ENCODE measurements around the gene RPH3AL. TPM values are rescaled to one million over a fixed set of nuclear protein-coding genes. Genes with fewer than 3 reads are reported as not detected.

RPH3AL gene
- total RNA-seq, 1 donor, result 2.9 TPM

DNA sequence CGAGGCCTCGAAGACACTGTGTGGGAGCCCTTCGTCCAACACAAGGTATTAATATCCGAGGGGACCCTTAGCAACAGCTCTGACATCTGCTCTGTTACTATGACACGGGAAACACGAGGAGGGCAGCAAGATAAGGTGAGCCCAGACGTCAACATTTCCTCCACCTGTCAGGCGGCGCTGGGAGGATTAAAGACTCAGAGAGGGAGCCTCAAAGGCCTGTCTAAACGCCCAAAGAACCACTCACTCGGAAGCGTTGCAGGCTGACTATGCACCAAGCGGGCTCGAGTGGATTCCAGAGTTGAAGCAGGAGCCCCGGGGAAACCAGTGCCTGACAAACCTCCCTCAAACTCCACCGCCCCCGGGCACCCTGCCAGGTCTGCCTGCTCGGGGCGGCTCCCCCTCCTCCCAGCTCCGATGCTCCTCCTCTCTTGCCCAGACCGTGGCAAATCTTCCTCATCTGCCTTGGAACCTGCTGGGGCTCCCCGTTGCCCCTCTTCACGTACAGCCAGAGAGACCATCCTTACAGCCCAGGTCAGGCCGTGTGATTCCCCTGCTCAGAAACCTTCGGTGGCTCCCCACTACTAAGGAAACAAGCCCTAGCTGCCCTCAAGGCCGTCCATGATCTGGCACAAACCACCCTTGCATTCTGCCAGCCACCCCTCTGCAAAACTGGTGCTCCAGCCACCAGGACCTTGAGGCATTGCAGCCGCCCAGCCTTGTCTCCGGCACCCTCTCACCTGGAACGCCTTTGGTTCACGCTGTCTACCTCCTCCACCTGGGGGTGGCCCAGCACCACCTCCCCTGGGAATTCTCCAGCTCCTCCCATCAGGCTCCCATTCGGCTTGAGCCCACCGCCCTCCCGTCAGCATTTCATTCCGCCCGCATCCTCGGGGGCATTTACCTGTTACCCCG is 16.2 kb downstream of the RPH3AL start:
- TF ChIP-seq, protein P1, sequence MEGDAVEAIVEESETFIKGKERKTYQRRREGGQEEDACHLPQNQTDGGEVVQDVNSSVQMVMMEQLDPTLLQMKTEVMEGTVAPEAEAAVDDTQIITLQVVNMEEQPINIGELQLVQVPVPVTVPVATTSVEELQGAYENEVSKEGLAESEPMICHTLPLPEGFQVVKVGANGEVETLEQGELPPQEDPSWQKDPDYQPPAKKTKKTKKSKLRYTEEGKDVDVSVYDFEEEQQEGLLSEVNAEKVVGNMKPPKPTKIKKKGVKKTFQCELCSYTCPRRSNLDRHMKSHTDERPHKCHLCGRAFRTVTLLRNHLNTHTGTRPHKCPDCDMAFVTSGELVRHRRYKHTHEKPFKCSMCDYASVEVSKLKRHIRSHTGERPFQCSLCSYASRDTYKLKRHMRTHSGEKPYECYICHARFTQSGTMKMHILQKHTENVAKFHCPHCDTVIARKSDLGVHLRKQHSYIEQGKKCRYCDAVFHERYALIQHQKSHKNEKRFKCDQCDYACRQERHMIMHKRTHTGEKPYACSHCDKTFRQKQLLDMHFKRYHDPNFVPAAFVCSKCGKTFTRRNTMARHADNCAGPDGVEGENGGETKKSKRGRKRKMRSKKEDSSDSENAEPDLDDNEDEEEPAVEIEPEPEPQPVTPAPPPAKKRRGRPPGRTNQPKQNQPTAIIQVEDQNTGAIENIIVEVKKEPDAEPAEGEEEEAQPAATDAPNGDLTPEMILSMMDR (IDR thresholded peaks at IDR 0.05; ENCODE audit: extremely low read depth, low read depth, low read length), result no peak
- Histone ChIP-seq H3K27ac (ENCODE audit: low read depth, low read length) (no peak overlapping the region), H3K27me3 (ENCODE audit: insufficient read depth, low read length) (peaks cover 3% of the 10 kb centered on the region), H4K20me1 (ENCODE audit: insufficient read depth, low read length) (no peaks in the 10 kb centered on the region), H2AFZ (ENCODE audit: low read length) (no peak overlapping the region), H3K36me3 (ENCODE audit: insufficient read depth, low read length) (no peaks in the 10 kb centered on the region), H3K4me1 (ENCODE audit: insufficient read depth, low read length) (no peaks in the 10 kb centered on the region), H3K4me2 (ENCODE audit: insufficient read depth, low read length) (no peak overlapping the region), H3K79me2 (ENCODE audit: insufficient read depth, low read length) (no peaks in the 10 kb centered on the region), H3K9me3 (ENCODE audit: low read depth, low read length) (no peaks in the 10 kb centered on the region), H3K4me3 (ENCODE audit: insufficient read depth, low read length) (no peak overlapping the region)
- peak; percentile 73 for DNase-seq (ENCODE audit: insufficient read length, low spot score, missing footprints)

DNA sequence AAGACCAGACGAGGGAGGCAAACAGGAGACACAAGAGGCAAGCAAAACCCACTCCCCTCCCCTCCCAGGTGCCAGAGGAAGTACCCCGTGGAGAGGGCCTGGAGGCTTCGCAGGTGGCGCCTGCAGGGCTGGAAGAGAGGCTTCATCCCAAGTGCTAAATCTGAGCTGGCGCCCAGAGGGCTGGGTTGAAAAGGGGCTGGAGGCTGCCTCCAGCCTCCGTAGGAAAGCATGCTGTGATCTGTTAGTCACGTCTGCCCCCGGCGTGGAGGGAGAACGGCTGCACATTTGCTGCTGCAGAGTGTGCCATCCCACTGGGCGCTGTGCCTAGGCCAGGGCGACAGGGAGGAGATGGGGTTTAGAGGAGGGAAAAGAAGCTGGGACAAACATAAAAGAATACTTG is 16.9 kb downstream of the RPH3AL start:
- Histone ChIP-seq H2AFZ (ENCODE audit: low read length) (no peak overlapping the region), H3K9me3 (ENCODE audit: low read depth, low read length) (no peaks in the 10 kb centered on the region), H4K20me1 (ENCODE audit: insufficient read depth, low read length) (no peaks in the 10 kb centered on the region), H3K4me1 (ENCODE audit: insufficient read depth, low read length) (no peaks in the 10 kb centered on the region), H3K27ac (ENCODE audit: low read depth, low read length) (no peak overlapping the region), H3K4me3 (ENCODE audit: insufficient read depth, low read length) (no peak overlapping the region), H3K4me2 (ENCODE audit: insufficient read depth, low read length) (no peak overlapping the region), H3K79me2 (ENCODE audit: insufficient read depth, low read length) (no peaks in the 10 kb centered on the region), H3K27me3 (ENCODE audit: insufficient read depth, low read length) (peaks cover 3% of the 10 kb centered on the region), H3K36me3 (ENCODE audit: insufficient read depth, low read length) (no peaks in the 10 kb centered on the region)
- DNase-seq (ENCODE audit: insufficient read length, low spot score, missing footprints), result peak; percentile 30
- TF ChIP-seq, protein P1 (IDR thresholded peaks at IDR 0.05; ENCODE audit: extremely low read depth, low read depth, low read length), result no peak

DNA sequence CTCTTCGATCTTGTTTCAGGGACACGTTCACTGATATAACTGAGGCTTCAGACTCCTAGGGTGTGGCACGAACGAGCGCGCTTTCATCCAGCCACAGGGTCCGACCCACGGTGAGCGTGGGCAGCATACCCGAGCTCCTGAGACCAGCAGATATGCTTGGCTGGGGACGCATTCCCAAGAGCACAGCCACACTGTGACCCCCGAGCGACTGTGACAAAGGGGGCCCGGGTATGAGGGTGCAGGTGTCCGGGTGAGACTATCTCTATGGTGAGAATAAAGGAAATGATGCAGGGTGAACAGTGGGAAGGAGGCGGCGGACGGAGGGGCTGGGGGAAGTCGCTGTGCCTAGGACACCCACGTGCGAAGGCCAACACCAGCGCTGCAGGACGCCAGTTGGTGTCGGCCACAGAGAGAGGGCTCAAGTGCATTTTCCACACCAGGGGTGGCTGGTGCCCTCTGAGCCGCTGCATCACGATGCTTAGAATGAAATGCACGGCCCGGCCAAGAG is 17.6 kb downstream of the RPH3AL start:
- DNase-seq (ENCODE audit: insufficient read length, low spot score, missing footprints), result peak; percentile 35
- H3K27me3 ChIP-seq (ENCODE audit: insufficient read depth, low read length), result peaks cover 3% of the 10 kb centered on the region
- no peaks in the 10 kb centered on the region for H3K79me2 ChIP-seq (ENCODE audit: insufficient read depth, low read length)
- no peak overlapping the region for H3K4me3 ChIP-seq (ENCODE audit: insufficient read depth, low read length)
- no peaks in the 10 kb centered on the region for H3K9me3 ChIP-seq (ENCODE audit: low read depth, low read length)
- H3K27ac ChIP-seq (ENCODE audit: low read depth, low read length), result no peak overlapping the region
- H4K20me1 ChIP-seq (ENCODE audit: insufficient read depth, low read length), result no peaks in the 10 kb centered on the region
- H3K36me3 ChIP-seq (ENCODE audit: insufficient read depth, low read length), result no peaks in the 10 kb centered on the region
- no peaks in the 10 kb centered on the region for H3K4me1 ChIP-seq (ENCODE audit: insufficient read depth, low read length)
- no peak overlapping the region for H3K4me2 ChIP-seq (ENCODE audit: insufficient read depth, low read length)
- TF ChIP-seq, protein P1 (IDR thresholded peaks at IDR 0.05; ENCODE audit: extremely low read depth, low read depth, low read length), result no peak
- no peak overlapping the region for H2AFZ ChIP-seq (ENCODE audit: low read length)

All from osteoblast (primary cell).